GM13977 (cell line): ENCODE data around the gene LTBP1.

ENCODE experiments used
- DNase-seq: peaks from one replicate; pipeline ENCODE4 v3.0.0; 2012; ENCODE audit warnings: low spot score
- CTCF ChIP-seq: IDR thresholded peaks from 2 replicates; pipeline ENCODE4 v1.5.1; 2012; ENCODE audit warnings: mild to moderate bottlenecking, control low read depth; ENCODE audit not compliant: insufficient read depth; ENCODE audit errors: extremely low read depth, missing control alignments
- in situ Hi-C: fragments of 300-500 bp; cut with MboI; formaldehyde crosslinking; loops from one replicate; pipeline ENCODE4 v1.12.0; 2022; ENCODE audit warnings: low sequenced_read_pairs, low pct_unique_long_range_greater_than_20kb, mixed read lengths, inconsistent platforms; ENCODE audit not compliant: unreplicated experiment

The LTBP1 gene

GRCh38 chr2:33015421-33016142 lies 68.8 kb downstream of the LTBP1 start:
- TF ChIP-seq CTCF, result no peak
- in situ Hi-C loops, result no loop called here
- DNase-seq, result no peak

GRCh38 chr2:33018271-33018670 lies 71.5 kb downstream of the LTBP1 start:
- no peak for TF ChIP-seq CTCF
- no peak for DNase-seq
- in situ Hi-C loops, result no loop called here

GRCh38 chr2:33019796-33020195 lies 73.0 kb downstream of the LTBP1 start:
- DNase-seq, result no peak
- TF ChIP-seq CTCF, result no peak
- in situ Hi-C loops, result no loop called here

- in situ Hi-C loops, result no loop called here
- DNase-seq, result no peak
- no peak for TF ChIP-seq CTCF
These were observed 74.1 kb downstream of the LTBP1 start for GRCh38 chr2:33020883-33021282.

- DNase-seq, result no peak
- TF ChIP-seq CTCF, result no peak
- in situ Hi-C loops, result no loop called here
These were observed 74.9 kb downstream of the LTBP1 start for GRCh38 chr2:33021542-33022227.

- in situ Hi-C loops, result no loop called here
- DNase-seq, result no peak
- no peak for TF ChIP-seq CTCF
These were observed 75.7 kb downstream of the LTBP1 start for GRCh38 chr2:33022395-33022985.
